GM12801 (cell line): Measurements from ENCODE around the gene CDC42BPA.

Source experiments
- CTCF ChIP-seq: IDR thresholded peaks from one replicate; pipeline ENCODE4 v1.5.1; 2011; ENCODE audit warnings: control low read depth; ENCODE audit not compliant: insufficient read length; ENCODE audit errors: extremely low read depth

The CDC42BPA gene

GRCh38 chr1:226945106-226945857, 373.0 kb downstream of the CDC42BPA start:
- no peak for TF ChIP-seq CTCF

DNA sequence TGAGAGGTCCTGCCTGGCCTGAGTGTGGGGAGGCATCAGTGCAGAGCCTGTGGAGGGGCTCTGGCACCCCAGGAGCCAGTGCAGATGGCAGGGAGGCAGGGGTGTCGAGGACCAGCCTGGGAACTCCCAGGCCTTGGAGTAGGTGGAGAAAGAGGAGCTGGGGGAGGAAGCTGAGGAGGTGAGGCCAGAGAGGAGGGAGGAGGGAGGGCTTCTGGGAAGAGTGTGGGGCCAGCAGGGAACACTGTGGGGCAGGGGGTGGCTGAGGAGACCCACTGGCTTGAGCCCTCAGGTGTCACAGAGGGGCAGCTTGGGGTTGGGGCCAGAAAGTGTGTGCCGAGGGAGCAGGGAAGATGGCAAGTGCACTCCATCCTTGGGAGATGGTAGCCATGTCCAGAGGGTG, 374.4 kb downstream of the CDC42BPA start:
- TF ChIP-seq CTCF: no peak

DNA sequence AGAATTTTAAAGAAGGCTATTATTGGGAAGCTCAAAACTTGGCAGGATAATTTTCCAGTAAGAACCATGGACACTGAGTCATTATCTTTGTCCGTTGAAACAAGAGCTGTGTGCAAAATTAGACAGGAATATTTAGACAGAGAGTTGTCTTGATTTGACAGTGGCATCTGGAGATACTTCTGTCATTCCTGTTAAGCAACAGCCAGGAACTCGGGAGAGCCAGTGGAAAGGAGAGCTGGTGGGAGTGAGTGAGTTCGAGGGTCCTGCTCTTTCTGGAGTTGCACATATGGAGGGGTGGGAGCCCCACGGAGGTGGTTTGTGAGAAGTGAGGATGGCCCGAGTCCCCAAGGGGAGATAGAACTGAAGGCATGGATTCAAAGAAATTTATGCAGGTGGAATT, 375.1 kb downstream of the CDC42BPA start:
- no peak for TF ChIP-seq CTCF

- TF ChIP-seq CTCF: no peak
Measured at GRCh38 chr1:226942392-226942791, 375.9 kb downstream of the CDC42BPA start.

- no peak for TF ChIP-seq CTCF
Measured at GRCh38 chr1:226940806-226941067, 377.6 kb downstream of the CDC42BPA start.

- no peak for TF ChIP-seq CTCF
Measured at GRCh38 chr1:226940029-226940805, 378.1 kb downstream of the CDC42BPA start, which contains the start of gene COQ8A. Gene COQ8A, plus strand, starts transcription at chr1:226940294. Its CDS starts 21,092 bp downstream, at chr1:226961386.
